ENCODE data around the gene MT1H. TPM values are rescaled to one million over a fixed set of nuclear protein-coding genes. Genes with fewer than 3 reads are reported as not detected.
"Not testable (repeated sequence)": the region's sequence is repeated elsewhere in the genome, so short reads cannot be mapped to it uniquely, and the experiment has no call there.

The MT1H gene
- total RNA-seq, 1 donor from 2014 or later: not detected

DNA sequence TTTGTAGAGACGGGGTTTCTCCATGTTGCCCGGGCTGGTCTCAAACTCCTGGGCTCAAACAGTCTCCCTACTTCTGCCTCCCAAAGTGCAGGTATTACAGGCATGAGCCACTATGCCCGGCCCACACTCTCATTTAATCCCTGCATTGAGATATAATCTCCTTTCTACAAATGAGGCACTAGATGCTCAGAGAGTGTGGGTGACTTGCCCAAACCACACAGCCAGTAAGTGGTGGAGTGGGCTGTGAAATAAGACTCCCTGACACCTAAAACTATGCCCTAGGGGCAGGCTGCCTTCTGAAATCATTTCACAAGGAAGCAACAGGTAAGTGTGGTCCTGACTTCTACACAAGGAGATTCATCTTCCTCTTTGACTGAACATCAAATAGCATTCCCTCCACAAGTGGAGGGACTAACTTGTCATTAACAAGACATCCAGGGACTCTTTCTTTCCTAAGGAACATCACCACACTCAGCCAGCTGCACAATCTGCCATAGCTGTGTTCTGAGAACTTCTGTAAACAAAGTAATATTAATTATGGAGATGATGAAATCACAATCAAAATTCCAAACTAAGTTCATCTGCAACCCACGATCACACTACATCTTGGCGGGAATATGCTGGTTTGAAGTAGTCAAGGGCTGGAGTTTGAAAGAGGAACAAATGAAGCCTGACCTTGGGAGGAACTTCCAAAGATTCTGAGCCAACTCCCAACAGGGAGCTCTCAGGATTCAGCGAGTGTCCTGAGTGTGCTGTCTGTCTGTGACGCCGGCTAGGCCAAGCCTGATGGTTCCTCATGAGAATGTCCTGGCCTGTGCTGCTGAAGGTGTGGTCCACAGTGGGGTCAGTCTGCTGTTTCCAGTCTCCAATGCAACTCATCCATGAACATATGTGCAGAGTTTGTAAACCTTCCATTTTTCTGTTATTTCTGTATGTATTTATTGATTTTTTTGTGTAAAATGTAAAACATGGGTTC, 4.0 kb upstream of the MT1H start:
- intact Hi-C loops (cut with micrococcal nuclease); H3K36me3 Mint-ChIP-seq (ENCODE audit: low read depth); H3K27ac Mint-ChIP-seq; DNase-seq; H3K9me3 Mint-ChIP-seq; H3K4me3 Mint-ChIP-seq: not testable (repeated sequence)
- H3K27me3 Mint-ChIP-seq: peaks cover 45% of the 10 kb centered on the region
- H3K4me1 Mint-ChIP-seq: peaks cover 39% of the 10 kb centered on the region

GRCh38 chr16:56667581-56668571, 1.7 kb upstream of the MT1H start, which contains the start of gene MT1G:
Gene MT1G, minus strand, starts transcription at chr16:56668065. Its CDS starts 72 bp downstream, at chr16:56667993.
- peak; percentile 87 for DNase-seq
- no peaks in the 10 kb centered on the region for H3K9me3 Mint-ChIP-seq
- H3K4me3 Mint-ChIP-seq: peak within 1 kb of the TSS; percentile 72
- H3K36me3 Mint-ChIP-seq (ENCODE audit: low read depth): peaks cover 2% of the 10 kb centered on the region
- no peak within 1 kb of the TSS for H3K27ac Mint-ChIP-seq
- peaks cover 37% of the 10 kb centered on the region for H3K4me1 Mint-ChIP-seq
- intact Hi-C loops (cut with micrococcal nuclease): no loop called here
- H3K27me3 Mint-ChIP-seq: peaks cover 60% of the 10 kb centered on the region

DNA sequence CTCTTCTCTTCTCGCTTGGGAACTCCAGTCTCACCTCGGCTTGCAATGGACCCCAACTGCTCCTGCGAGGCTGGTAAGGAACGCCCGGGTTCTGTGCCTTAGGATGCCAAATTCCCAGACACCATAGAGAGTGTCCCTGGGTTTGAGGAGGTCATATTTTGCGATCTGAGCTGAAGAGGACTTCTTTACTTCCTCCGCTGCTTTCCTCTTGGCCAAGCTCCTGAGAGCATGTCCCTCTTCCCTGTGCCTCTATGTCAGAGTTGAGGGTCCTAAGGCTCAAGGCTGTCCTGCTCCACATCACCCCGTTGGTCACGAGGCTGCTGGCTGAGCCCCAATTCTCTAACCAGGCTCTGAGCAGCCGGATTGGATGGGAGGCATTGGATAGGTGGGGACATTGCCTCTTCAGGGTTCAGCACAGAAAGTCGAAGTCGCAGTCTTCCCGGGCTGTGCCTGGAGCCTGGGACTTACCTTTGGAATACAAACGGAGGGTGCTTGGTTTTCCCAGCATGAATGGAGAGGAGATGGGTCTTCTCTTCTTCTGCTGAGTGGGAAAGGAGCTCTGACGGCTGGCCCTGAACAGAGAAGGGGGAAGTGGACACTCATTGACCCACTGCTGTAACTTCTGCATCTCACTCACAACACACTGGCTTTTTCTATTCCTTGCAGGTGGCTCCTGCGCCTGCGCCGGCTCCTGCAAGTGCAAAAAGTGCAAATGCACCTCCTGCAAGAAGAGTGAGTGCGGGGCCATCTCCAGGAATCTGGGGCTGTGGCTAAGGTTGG, 416 bp downstream of the MT1H start:
- H3K27ac Mint-ChIP-seq: no peak overlapping the region
- H3K36me3 Mint-ChIP-seq (ENCODE audit: low read depth): peaks cover 2% of the 10 kb centered on the region
- intact Hi-C loops (cut with micrococcal nuclease): no loop called here
- no peak for DNase-seq
- H3K4me1 Mint-ChIP-seq: peaks cover 35% of the 10 kb centered on the region
- H3K4me3 Mint-ChIP-seq: peak overlapping the region; percentile 22
- H3K27me3 Mint-ChIP-seq: peaks cover 68% of the 10 kb centered on the region
- H3K9me3 Mint-ChIP-seq: no peaks in the 10 kb centered on the region

DNA sequence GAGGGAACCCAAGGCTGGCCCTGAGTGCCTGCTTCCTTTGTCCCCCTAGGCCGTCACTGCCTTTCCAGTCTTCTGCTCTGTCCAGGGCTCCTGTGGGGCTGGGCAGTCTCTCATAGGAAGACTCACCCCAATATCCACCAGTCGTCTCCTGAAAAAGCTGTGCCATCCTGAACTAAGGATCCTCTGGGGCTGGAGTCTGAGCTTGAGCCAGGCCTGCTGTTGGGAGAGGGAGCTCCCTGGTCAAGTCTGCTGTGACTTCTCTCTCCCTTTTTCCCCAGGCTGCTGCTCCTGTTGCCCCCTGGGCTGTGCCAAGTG, 963 bp downstream of the MT1H start:
- no peak for DNase-seq
- no peak overlapping the region for H3K4me3 Mint-ChIP-seq
- no peaks in the 10 kb centered on the region for H3K9me3 Mint-ChIP-seq
- H3K36me3 Mint-ChIP-seq (ENCODE audit: low read depth): peaks cover 2% of the 10 kb centered on the region
- H3K27me3 Mint-ChIP-seq: peaks cover 73% of the 10 kb centered on the region
- H3K4me1 Mint-ChIP-seq: peaks cover 38% of the 10 kb centered on the region
- H3K27ac Mint-ChIP-seq: no peak overlapping the region
- intact Hi-C loops (cut with micrococcal nuclease): no loop called here

DNA sequence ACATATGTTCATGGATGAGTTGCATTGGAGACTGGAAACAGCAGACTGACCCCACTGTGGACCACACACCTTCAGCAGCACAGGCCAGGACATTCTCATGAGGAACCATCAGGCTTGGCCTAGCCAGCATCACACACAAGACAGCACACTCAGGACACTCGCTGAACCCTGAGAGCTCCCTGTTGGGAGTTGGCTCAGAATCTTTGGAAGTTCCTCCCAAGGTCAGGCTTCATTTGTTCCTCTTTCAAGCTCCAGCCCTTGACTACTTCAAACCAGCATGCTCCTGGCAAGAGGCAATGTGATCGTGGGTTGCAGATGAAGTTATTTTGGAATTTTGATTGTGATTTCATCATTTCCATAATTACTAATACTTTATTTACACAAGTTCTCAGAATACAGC, 2.1 kb downstream of the MT1H start:
- H3K9me3 Mint-ChIP-seq; DNase-seq; H3K36me3 Mint-ChIP-seq (ENCODE audit: low read depth); H3K4me3 Mint-ChIP-seq; intact Hi-C loops (cut with micrococcal nuclease); H3K27ac Mint-ChIP-seq: not testable (repeated sequence)
- peaks cover 41% of the 10 kb centered on the region for H3K4me1 Mint-ChIP-seq
- peaks cover 68% of the 10 kb centered on the region for H3K27me3 Mint-ChIP-seq

DNA sequence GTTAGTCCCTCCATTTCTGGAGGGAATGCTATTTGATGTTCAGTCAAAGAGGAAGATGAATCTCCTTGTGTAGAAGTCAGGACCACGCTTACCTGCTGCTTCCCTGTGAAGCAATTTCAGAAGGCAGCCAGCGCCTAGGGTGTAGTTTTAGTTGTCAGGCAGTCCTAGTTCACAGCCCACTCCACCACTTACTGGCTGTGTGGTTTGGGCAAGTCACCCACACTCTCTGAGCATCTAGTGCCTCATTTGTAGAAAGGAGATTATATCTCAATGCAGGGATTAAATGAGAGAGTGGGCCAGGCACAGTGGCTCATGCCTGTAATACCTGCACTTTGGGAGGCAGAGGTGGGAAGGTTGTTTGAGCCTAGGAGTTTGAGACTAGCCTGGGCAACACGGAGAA, 2.6 kb downstream of the MT1H start:
- H3K9me3 Mint-ChIP-seq; H3K36me3 Mint-ChIP-seq (ENCODE audit: low read depth); intact Hi-C loops (cut with micrococcal nuclease); H3K27ac Mint-ChIP-seq; H3K4me3 Mint-ChIP-seq; DNase-seq: not testable (repeated sequence)
- Mint-ChIP-seq H3K4me1 (peaks cover 41% of the 10 kb centered on the region), H3K27me3 (peaks cover 68% of the 10 kb centered on the region)

DNA sequence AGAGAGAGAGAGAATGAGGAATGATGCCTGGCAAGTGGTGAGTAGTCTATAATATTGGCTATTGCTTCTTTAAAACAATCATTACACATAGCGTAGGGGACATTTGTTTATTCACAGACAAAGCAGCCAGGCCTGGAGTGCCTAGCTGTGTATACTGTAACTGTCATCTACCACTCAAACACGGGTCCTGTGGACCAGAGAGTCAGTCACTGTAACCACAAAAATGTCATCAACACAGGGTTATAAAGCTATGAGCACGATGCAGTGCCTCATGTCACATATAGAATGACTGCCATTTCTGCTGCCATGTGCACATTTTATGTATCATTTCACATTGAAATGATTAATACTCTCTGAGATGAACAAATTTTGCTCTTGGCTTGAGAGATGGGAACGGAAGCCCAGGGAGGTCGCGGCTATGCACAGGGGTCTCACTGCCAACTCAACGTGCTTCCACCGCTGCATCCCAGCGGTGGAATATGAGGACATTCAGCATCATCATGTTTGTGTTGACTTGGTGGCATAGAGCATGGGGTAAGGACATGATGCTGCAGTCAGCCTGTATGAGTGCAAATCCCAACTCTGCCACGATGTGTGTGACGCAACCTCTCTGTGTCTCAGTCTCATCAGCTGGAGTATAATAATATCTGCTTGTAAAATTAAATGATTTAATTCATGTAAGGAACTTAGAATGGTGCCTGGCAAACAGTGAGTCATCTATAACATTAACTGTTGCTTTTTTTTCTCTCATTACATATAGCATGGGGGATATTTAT, 3.3 kb downstream of the MT1H start:
- H3K4me3 Mint-ChIP-seq: no peak overlapping the region
- no peaks in the 10 kb centered on the region for H3K9me3 Mint-ChIP-seq
- peaks cover 2% of the 10 kb centered on the region for H3K36me3 Mint-ChIP-seq (ENCODE audit: low read depth)
- H3K27me3 Mint-ChIP-seq: peaks cover 63% of the 10 kb centered on the region
- peaks cover 36% of the 10 kb centered on the region for H3K4me1 Mint-ChIP-seq
- H3K27ac Mint-ChIP-seq: no peak overlapping the region
- intact Hi-C loops (cut with micrococcal nuclease): no loop called here
- DNase-seq: no peak

DNA sequence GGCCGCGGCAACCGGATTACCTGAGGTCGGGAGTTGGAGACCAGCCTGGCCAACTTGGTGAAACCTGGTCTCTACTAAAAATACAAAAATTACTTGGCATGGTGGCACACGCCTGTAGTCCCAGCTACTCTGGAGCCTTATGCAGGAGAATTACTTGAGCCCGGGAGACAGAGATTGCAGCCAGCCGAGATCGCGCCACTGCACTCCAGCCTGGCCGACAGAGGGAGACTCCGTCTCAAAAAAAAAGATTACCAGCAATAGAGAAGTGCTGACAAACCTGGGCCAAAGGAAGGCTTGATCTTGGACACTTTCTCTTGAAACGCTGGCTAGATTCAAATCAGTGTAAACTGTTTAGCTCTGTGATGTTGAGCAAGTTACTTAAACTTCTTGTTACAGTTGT, 4.3 kb downstream of the MT1H start:
- DNase-seq: peak; percentile 79
- peaks cover 28% of the 10 kb centered on the region for H3K4me1 Mint-ChIP-seq
- H3K27me3 Mint-ChIP-seq: peaks cover 55% of the 10 kb centered on the region
- no peak overlapping the region for H3K4me3 Mint-ChIP-seq
- H3K9me3 Mint-ChIP-seq: no peaks in the 10 kb centered on the region
- no peak overlapping the region for H3K27ac Mint-ChIP-seq
- H3K36me3 Mint-ChIP-seq (ENCODE audit: low read depth): no peaks in the 10 kb centered on the region
- intact Hi-C loops (cut with micrococcal nuclease): loop anchor here (1.0 kb wide), 1 partner anchor 28 kb away; no protein-coding TSS in a partner anchor

DNA sequence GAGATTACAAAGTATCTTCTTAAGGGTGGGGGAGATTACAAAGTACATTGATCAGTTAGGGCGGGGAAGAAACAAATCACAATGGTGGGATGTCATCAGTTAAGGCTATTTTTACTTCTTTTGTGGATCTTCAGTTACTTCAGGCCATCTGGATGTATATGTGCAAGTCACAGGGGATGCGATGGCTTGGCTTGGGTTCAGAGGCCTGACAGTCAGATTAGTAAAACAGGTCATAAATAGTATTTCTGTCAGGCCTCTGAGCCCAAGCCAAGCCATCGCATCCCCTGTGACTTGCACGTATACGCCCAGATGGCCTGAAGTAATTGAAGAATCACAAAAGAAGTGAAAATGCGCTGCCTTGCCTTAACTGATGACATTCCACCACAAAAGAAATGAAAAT, 5.0 kb downstream of the MT1H start:
- not testable (repeated sequence) for H3K9me3 Mint-ChIP-seq; H3K4me3 Mint-ChIP-seq; H3K36me3 Mint-ChIP-seq (ENCODE audit: low read depth); H3K27ac Mint-ChIP-seq; DNase-seq
- intact Hi-C loops (cut with micrococcal nuclease): loop anchor here (1.0 kb wide), 1 partner anchor 28 kb away; no protein-coding TSS in a partner anchor
- peaks cover 49% of the 10 kb centered on the region for H3K27me3 Mint-ChIP-seq
- H3K4me1 Mint-ChIP-seq: peaks cover 25% of the 10 kb centered on the region

DNA sequence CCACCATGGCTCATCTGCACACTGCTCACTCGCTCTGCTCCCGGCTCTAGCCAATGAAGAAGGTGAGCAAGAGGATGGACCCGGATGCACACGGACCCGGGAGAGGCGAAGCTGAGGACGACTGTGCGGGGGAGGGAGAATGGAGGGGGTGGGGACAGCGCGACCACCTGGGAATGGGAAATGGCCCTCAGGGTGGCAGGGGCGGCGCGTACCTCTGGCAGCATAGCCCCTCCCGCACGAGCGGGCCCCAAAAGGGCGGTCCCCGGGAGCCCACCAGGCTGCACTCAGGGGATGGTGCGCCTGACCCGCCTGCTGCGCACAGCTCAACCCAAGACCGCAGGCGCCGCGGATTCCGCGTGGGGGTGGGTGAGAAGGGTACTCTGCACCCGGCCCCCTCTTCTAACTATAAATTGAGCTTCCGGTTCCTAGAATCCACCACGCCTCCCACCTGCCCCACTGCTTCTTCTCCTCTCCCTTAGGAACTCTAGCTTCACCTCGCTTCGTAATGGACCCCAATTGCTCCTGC, 6.1 kb downstream of the MT1H start:
- Mint-ChIP-seq H3K4me1 (peaks cover 22% of the 10 kb centered on the region), H3K36me3 (ENCODE audit: low read depth) (no peaks in the 10 kb centered on the region)
- intact Hi-C loops (cut with micrococcal nuclease): no loop called here

GRCh38 chr16:56677474-56677873, 7.9 kb downstream of the MT1H start:
- Mint-ChIP-seq H3K36me3 (ENCODE audit: low read depth) (no peaks in the 10 kb centered on the region), H3K4me3 (no peak overlapping the region), H3K9me3 (no peaks in the 10 kb centered on the region), H3K27me3 (peaks cover 24% of the 10 kb centered on the region), H3K4me1 (peaks cover 25% of the 10 kb centered on the region), H3K27ac (no peak overlapping the region)
- DNase-seq: no peak
- intact Hi-C loops (cut with micrococcal nuclease): no loop called here

More for the DNA sequence above, 6.1 kb downstream of the MT1H start:
- H3K27ac Mint-ChIP-seq: peak overlapping the region; percentile 5
- DNase-seq: peak; percentile 87
- no peaks in the 10 kb centered on the region for H3K9me3 Mint-ChIP-seq
- H3K27me3 Mint-ChIP-seq: peaks cover 39% of the 10 kb centered on the region
- H3K4me3 Mint-ChIP-seq: peak overlapping the region; percentile 75

DNA sequence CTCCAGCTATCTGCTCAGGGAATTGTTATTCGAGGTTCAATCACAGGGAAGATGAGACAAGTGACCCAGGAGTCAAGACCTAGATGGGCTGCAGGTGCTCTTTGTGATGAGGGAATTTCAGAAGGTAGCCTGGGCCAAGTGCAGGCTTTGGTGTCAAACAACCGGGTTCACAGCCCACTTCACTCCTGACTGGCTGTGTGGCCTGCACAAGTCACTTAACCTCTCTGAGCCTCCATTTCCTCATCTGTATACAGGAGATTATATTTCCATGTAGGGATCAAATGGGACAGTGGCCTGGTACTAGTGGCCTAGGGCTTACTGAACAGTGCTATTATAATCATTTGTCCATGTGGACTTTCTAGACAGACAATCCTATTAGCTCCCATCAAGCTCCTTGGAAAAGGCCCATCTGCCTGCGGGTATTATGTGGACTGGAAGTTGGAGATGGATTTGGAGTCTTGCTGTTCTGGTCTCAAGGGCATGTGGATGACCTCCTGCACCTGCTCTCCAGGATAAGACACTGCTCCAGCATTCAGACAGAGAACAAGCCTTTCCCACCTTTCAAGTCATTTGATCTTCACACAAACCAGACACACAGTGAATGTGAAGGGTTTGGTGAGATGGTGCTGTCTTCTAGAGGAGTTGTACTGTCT, 9.6 kb downstream of the MT1H start:
- Mint-ChIP-seq H3K36me3 (ENCODE audit: low read depth) (peaks cover 4% of the 10 kb centered on the region), H3K27me3 (peaks cover 10% of the 10 kb centered on the region), H3K9me3 (no peaks in the 10 kb centered on the region), H3K27ac (no peak overlapping the region), H3K4me3 (no peak overlapping the region), H3K4me1 (peaks cover 32% of the 10 kb centered on the region)
- no peak for DNase-seq
- intact Hi-C loops (cut with micrococcal nuclease): no loop called here

Data from activated CD4-positive, alpha-beta T cell treated with anti-CD3 and anti-CD28 coated beads, Interleukin-2, amount 10 ng/mL, durations not matched to agents 24 days and 14 days (primary cell).